HG03175 (cell line): Measurements from ENCODE around the gene USP43.

ENCODE experiments used
- ATAC-seq: cut with Tn5 transposase; IDR thresholded peaks from one replicate; pipeline ENCODE4 v1.9.1; 2021; ENCODE audit warnings: mild to moderate bottlenecking, moderate library complexity; ENCODE audit not compliant: unreplicated experiment

USP43 gene

GRCh38 chr17:9702914-9703780 is 57.8 kb downstream of the USP43 start:
- no peak for ATAC-seq

GRCh38 chr17:9703781-9704082 is 58.4 kb downstream of the USP43 start:
- ATAC-seq: no peak

- ATAC-seq: no peak
These were observed 60.4 kb downstream of the USP43 start for GRCh38 chr17:9705745-9706144.

GRCh38 chr17:9707948-9708347 is 62.6 kb downstream of the USP43 start:
- no peak for ATAC-seq

GRCh38 chr17:9714801-9715200 is 69.5 kb downstream of the USP43 start:
- no peak for ATAC-seq

- no peak for ATAC-seq
These were observed 70.2 kb downstream of the USP43 start for GRCh38 chr17:9715503-9716016.

- no peak for ATAC-seq
These were observed 80.3 kb downstream of the USP43 start for GRCh38 chr17:9725575-9725974.

- no peak for ATAC-seq
These were observed 81.0 kb downstream of the USP43 start for GRCh38 chr17:9726291-9726690.

GRCh38 chr17:9728005-9728404 is 82.7 kb downstream of the USP43 start:
- ATAC-seq: no peak

GRCh38 chr17:9728564-9728963 is 83.2 kb downstream of the USP43 start:
- no peak for ATAC-seq

- no peak for ATAC-seq
These were observed 83.8 kb downstream of the USP43 start for GRCh38 chr17:9729034-9729650.

GRCh38 chr17:9729735-9730420 is 84.6 kb downstream of the USP43 start:
- ATAC-seq: no peak

- no peak for ATAC-seq
These were observed 105.2 kb downstream of the USP43 start for GRCh38 chr17:9750524-9750923.

GRCh38 chr17:9755083-9755482 is 109.8 kb downstream of the USP43 start:
- no peak for ATAC-seq

- ATAC-seq: no peak
These were observed 114.9 kb downstream of the USP43 start for GRCh38 chr17:9760266-9760665.

- ATAC-seq: no peak
These were observed 118.3 kb downstream of the USP43 start for GRCh38 chr17:9763643-9764042.

GRCh38 chr17:9765322-9765721 is 120.0 kb downstream of the USP43 start:
- no peak for ATAC-seq

GRCh38 chr17:9766970-9767369 is 121.7 kb downstream of the USP43 start:
- ATAC-seq: no peak

- ATAC-seq: no peak
These were observed 122.2 kb downstream of the USP43 start for GRCh38 chr17:9767432-9767991.

- ATAC-seq: no peak
These were observed 123.1 kb downstream of the USP43 start for GRCh38 chr17:9768381-9768934.

- ATAC-seq: no peak
These were observed 123.8 kb downstream of the USP43 start for GRCh38 chr17:9769036-9769695.
